ENCODE results near the gene COL20A1.

GRCh38 chr20:63369724-63370617, 77.0 kb downstream of the COL20A1 start:
- TF ChIP-seq POLR2AphosphoS5 (IDR thresholded peaks at IDR 0.05; ENCODE audit: low read depth, low read length) (no peak), TAF1 (IDR thresholded peaks at IDR 0.05; ENCODE audit: borderline replicate concordance, insufficient read depth, low read length) (no peak), REST (IDR thresholded peaks at IDR 0.05; ENCODE audit: insufficient read depth in 1 of 2, low read depth in 2 of 2, low read length in 2 of 2) (no peak)

Data from PFSK-1 (cell line).